ENCODE results near the gene B9D2.
"Not testable (repeated sequence)": the region's sequence is repeated elsewhere in the genome, so short reads cannot be mapped to it uniquely, and the experiment has no call there.

Gene B9D2

DNA sequence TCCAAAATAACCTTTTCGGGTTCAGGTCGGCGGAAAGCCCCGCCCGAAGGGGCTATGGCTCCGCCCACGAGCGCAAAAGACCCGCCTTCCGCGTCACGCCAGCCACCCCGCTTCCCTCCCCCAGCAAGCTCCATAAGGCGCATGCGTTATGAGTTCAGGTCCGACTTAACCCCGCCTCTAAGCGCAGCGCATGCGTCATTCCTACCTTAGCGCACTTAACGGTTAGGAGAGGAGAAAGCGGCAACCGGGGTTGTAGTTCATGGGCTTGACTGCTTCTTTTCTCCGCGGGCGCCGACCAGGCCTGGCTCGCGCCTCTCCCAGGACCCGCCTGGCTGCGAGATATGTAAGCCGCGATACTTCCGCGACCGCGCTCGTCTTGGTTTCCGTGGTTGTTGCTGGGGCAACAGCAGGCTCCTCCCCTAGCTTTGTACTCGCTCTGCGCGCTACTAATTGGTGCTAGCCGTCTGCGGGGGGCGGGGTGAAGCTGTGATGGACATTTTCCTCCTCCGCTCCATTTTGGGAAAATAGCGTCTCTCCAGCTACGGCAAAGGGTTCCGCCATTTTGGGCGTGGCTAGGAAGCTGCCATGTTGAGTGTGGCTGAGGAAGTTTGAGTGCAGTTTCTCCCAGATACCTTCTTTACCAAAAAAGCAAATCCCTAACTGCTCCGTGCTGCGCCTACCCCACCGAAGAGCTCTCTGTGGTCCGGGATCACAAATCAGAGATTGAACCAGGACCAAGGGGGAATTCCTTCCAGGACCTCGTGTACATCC lies at the start of gene B9D2:
TSS of gene B9D2 (minus strand) at position 397 of the 771 bp plus-strand sequence. CDS start 630 bp downstream, outside the sequence.
- DNase-seq: peak; percentile 98

- DNase-seq: no peak
These were observed 49.0 kb upstream of the B9D2 start for GRCh38 chr19:41412953-41413352.

GRCh38 chr19:41411968-41412265 lies 48.0 kb upstream of the B9D2 start:
- DNase-seq: no peak

DNA sequence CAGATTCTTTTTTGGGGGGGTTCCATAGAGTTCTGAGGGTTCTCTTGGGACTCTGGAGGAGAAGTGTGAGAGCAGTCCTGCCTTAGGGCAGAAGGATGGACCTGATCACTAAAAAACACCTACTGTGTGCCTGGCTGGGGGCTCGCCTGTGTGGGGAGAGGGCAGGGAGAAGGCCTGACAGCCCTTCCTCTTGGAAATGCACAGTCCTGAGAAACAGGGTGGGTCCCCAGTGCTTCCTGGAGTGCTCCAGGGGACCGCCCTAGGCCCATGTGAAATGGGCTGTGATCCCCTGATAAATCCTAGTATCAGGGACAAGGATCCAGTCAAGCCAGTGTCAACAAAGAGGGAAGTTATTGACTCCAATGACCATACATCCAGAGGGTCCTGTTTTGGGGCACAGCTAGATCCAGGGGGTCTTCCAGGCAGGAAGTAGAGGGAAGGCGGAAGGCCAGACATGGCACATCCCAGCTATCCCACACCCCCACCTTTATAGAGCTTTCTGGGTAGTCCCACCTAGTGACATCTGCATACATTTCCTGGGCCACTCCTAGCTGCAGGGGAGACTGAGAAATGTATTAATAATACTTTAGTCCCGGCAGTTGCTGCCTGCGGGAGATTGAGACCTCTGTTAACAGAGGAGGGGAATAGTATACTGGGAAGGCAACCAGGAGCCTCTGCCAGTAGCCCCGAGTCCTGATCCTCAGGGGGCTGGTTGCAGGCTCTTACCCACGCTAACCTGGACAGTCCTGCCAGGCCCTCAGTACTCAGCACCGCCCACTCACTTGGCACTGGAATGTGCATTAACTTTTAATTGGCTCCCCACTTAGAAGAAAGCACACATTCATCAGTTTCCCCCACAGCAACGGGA lies 47.4 kb upstream of the B9D2 start:
- no peak for DNase-seq

DNA sequence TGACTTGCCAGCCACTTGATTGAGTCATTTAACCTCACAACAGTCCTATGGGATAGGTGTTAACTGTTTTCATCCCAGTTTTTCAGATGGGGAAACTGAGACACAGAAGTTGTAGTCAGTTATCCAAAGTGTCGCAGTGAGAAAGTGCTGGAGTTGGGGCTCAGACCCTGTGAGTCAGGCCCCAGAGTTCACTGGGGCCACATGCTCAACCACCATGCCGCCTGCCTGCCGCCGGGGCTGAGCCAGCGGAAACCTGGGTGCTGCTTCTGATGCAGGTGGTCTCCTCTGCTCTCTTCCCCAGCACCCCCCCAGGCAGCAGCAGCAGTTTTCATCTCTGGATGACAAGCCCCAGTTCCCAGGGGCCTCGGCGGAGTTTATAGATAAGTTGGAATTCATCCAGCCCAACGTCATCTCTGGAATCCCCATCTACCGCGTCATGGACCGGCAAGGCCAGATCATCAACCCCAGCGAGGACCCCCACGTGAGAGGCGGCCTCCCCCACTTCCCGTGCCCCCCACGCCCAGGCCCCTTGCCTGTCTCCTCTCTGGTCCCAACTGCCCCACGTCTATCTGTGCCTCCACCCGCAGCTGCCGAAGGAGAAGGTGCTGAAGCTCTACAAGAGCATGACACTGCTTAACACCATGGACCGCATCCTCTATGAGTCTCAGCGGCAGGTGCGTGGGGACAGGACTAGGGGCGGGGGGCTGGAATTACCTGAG lies 46.5 kb upstream of the B9D2 start:
- DNase-seq: no peak

DNA sequence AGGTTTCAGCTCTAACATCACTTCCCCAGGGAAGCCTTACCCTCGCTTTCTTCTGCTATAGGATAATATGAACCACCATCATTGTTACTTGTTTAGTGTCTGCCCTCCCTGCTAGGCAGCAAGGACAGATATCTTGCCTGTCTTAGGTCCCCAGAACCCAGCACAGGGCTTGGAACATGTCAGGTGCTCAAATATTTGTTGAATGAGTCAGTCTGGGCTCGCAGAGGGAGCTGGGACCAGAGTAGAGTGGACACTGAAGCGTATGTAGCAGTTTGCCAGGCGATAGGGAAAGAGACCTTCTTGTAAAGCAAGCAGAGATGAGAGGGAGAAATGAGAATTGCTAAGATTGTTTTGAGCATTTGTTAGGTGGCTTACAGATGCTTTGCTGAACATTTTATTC lies 45.3 kb upstream of the B9D2 start:
- no peak for DNase-seq

DNA sequence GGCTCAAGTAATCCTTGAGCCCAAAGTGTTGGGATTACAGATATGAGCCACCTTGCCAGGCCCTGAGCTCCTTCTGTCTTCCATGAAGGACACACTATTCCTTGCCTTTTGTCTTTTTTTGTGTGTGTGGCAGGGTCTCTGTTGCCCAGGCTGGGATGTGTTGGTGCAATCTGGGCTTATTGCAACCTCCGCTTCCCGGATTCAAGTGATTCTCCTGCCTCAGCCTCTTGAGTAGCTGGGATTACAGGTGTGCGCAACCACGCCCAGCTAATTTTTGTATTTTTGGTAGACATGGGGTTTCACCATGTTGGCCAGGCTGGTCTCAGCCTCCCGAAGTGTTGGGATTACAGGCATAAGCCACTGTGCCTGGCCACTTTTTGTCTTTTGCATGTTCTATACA lies 44.9 kb upstream of the B9D2 start:
- DNase-seq: not testable (repeated sequence)

DNA sequence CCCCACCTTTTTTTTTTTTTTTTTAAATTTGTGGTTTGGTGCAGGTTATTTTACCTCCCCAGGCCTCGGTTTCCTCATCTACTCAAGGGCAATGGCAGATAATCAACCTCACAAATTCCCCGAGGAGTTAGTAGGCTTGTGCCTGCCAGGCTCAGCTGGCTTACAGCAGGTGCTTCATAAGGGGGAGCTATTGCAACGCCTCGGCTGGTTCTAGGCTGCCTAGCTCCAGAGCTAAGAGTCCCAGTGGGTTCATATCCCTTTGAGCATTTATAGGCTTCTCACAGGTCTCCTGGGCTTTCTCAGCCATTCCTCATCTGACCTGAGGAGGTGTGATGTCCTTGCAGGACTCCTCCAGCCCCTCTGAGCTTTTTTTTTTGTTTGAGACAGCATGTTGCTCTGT lies 44.3 kb upstream of the B9D2 start:
- no peak for DNase-seq

DNA sequence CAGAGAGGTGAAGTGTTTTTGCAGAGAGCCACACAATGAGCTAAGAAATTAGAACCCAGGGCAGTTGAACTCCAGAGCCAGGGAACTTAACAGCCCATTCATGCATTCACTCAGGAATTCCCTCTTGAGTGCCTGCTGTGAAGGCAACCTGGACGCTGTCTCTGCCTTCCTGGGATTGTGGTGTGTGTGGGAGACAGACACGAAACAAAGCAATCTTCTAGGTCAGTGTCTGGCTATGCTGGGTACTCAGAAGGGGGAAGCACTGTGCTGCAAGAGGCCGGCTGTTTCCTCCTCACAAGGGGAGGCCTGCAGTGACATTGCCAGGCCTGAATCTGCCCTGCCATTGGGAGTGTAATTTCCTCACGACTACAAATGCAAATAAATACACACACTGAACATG lies 43.3 kb upstream of the B9D2 start:
- no peak for DNase-seq

- DNase-seq: no peak
These were observed 41.8 kb upstream of the B9D2 start for GRCh38 chr19:41405776-41406175.

GRCh38 chr19:41403181-41403970 lies 39.4 kb upstream of the B9D2 start:
- DNase-seq: no peak

DNA sequence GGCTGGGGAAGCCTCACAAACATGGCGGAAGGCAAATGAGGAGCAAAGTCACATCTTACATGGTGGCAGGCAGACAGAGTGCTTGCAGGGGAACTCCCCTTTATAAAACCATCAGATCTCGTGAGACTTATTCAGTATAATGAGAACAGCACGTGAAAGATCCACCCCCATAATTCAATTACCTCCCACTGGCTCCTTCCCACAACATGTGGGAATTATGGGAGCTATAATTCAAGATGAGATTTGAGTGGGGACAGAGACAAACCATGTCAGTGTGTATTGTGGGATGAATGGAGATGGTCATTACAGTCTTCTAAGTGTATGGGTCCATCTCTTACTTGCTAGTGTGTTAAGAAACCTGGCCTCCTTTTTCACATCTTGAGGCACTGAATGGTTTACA lies 38.1 kb upstream of the B9D2 start:
- DNase-seq: no peak

- no peak for DNase-seq
These were observed 37.5 kb upstream of the B9D2 start for GRCh38 chr19:41401483-41401882.

DNA sequence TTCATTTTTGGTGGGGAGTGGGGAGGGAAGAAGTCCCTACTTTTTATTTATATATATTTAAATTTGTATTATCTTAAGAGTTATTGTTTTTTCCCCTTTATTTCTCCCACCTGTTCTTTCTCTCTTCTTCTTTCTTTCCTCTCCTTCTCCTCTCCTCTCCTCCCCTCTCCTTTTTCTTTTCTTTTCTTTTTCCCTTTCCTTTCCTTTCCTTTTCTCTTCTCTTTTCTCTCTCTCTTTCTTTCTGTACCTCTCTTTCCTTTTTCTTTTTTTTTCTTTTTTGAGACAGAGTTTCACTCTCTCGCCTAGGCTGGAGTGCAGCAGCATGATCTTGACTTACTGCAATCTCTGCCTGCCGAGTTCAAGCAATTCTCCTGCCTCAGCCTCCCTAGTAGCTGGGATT lies 35.6 kb upstream of the B9D2 start:
- DNase-seq: no peak

GRCh38 chr19:41399091-41399490 lies 35.1 kb upstream of the B9D2 start:
- no peak for DNase-seq

- no peak for DNase-seq
These were observed 34.6 kb upstream of the B9D2 start for GRCh38 chr19:41398598-41398997.

DNA sequence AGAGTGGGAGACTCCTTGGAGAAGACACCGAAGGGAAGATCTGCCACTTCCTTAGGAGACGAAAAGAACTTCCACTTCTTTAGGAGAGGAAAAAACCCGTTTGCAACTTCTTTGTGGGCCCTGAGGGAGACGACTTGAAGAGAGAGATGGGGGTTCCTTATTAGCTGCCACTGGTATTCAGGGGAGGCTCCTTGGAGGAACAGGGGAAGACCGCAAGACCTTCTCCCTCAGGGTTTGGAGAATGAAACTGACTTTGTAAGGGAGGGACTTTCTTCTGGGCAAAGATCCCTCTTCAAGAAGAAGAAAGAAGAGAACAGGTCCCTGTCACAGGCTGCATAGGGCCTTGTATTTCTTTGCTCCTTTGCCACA lies 34.1 kb upstream of the B9D2 start:
- DNase-seq: no peak

DNA sequence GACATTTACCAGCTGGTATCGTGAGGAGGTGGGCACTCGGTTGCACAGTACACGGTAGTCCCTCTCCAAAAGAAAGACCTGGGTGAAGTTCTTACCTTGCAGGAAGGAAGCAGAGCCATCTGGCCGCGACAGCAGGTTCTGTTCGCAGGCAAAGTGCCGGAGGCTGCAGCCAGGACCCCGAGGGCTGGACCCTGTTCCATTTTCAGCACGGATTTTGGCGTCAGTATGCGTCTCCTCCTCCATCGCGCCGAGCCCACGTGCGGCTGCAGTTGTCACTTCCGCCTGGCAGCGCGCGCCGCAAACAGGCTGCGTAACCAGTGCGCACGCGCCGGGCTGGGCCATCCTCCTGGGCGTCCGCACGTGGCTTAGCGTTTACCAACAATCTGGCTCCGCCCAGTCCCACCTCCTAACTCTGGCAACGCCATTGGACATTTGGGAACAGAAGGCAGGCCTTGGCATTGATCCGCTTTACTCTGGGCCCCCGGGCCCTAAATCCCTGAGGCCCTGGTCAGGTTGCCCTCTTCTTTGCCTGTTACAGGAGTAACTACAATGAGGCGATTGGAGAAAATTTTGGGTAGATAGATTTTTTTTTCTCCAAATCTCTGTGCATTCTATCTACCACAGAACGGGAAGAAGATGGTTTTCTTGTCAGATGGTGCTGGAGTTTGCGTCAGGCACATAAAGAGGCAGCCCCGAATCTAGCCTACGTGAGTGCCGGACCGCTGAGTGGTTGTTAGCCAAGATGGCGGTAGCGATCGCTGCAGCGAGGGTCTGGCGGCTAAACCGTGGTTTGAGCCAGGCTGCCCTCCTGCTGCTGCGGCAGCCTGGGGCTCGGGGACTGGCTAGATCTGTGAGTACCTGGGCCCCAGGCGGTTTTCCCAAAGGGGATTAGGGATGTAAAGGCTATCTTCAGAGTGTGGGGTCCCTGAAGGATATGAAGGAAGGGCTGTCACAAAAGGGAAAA lies 33.4 kb upstream of the B9D2 start, which contains the start of the genes BCKDHA and EXOSC5:
TSS of gene BCKDHA (plus strand) at position 733 of the 964 bp plus-strand sequence. CDS start at position 743, 10 bp downstream.
TSS of gene EXOSC5 (minus strand) at position 274 of the 964 bp plus-strand sequence. CDS start at position 243, 31 bp downstream.
- DNase-seq: peak; percentile 99

- no peak for DNase-seq
These were observed 31.4 kb upstream of the B9D2 start for GRCh38 chr19:41395355-41395754.

GRCh38 chr19:41392775-41393174 lies 28.8 kb upstream of the B9D2 start:
- no peak for DNase-seq

GRCh38 chr19:41391618-41392017 lies 27.7 kb upstream of the B9D2 start:
- DNase-seq: no peak
